Glomerular visceral epithelial cell (primary cell): ENCODE measurements around the gene GRIN2A.

Experiments
- DNase-seq: peaks from one replicate; pipeline ENCODE4 v3.0.0-alpha.2; 2016; ENCODE audit errors: extremely low spot score

GRIN2A gene

DNA sequence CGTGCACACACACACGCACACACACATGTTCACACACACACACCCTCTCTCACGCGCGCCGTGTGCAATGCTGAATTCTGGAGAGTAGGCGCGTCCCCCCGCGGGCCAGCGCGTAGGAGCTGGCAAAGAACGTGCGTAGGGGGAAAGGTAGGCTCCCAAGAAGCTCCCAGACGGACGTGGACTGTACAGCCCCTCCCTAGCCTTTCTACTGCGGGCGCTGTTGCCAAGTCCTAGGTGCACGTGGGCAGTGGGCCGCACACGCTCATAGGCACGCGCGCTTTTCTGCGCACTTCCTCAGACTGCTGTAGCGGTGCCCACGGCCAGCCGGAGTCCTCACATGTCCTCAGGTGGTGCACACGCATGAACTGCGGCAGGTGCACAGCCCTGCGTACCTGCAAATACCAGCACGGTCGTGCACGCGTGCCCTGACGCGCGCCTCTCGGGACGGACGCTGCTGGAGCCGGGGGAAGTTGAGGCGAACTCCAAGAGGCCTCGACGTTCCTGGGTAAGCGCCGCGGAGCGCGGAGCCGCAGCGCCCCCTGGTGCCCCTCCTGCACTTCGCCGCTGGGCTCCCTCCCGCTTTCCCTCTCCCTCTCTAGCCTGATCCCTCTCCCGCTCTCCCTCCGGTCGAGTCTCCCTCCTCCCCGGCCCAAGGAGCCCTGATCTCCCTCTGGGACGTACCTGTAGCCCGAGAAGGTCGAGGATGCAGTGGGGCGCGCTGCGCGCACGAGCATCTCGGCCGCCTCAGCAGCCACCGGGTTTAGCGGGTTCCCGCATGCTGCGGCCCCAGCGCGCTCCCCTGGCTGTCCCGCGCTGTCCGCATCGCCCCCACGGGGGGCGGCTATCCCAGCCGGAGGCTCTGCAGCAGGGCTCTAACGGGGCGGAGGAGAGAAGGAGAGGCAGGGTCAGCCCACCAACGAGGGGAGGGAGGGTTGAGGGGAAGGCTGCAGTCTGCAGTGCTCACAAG lies 749 bp downstream of the GRIN2A start:
- DNase-seq = peak; percentile 28

- no peak for DNase-seq
Observed at GRCh38 chr16:10180771-10181163, 1.5 kb downstream of the GRIN2A start.

- no peak for DNase-seq
Observed at GRCh38 chr16:10180042-10180770, 2.0 kb downstream of the GRIN2A start.

GRCh38 chr16:10178526-10178925 lies 3.7 kb downstream of the GRIN2A start:
- DNase-seq = no peak

GRCh38 chr16:10178080-10178479 lies 4.1 kb downstream of the GRIN2A start:
- no peak for DNase-seq

- no peak for DNase-seq
Observed at GRCh38 chr16:10172848-10173655, 9.2 kb downstream of the GRIN2A start.

DNA sequence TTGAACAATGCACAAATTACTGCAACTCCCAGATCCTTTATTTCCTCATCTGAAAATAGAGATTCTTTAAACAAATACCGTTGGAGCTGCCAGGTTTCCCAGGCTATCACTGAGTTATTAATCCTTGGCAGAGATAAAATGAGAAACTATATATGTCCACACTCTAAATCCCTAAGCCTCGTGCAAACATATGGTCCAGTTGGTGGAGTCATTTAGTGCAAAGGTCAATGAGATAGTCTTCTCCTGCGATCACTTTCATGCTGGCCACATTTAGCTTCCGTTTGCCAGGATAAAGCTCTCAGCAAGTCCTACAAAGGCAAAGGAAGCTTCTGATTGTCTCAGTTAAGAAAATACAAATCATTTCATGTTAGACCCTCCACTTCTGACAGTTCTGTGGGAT lies 11.0 kb downstream of the GRIN2A start:
- no peak for DNase-seq

DNA sequence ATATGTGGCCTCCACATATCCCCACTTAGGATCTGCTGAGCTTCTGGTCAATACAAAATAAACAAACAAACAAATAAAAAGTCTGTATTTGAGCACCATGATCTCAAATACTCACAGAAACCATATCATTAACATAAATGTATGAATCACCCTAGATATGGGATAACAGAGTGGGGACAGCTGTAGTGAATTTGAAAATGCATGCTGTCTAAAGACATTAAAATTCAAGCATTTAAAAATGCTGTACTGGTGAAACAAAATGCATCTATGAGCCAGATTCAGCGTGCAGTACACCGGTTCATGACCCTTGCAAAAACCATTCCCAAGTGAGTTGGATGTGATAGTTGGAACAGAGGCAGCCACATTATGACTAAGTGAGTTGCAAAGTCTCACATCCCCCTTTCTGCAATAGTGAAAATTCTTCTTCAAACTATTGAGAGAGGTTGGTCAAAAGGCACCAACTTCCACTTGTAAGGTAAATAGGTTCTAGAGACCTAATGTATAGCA lies 12.3 kb downstream of the GRIN2A start:
- no peak for DNase-seq

GRCh38 chr16:10169031-10169430 lies 13.2 kb downstream of the GRIN2A start:
- DNase-seq = no peak

DNA sequence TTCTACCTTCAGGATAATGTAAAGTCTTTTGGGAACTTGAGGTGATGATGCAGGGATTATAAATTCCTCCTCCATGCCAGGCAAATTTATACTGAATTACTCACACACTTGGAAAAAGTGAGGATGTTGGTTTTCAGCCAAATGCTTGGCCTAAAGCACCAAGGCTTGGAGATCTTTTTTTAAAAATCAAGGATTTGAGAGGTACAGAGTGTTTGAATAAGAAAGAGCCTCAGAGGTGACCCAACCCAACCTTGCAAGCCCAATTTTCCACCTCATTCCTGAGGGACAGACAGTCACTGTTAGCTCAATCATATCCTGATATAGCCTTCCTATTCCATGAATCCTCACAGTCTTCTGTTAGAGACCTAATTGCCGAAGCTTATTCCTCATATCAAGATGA lies 14.0 kb downstream of the GRIN2A start:
- DNase-seq = no peak

- no peak for DNase-seq
Observed at GRCh38 chr16:10165643-10166042, 16.6 kb downstream of the GRIN2A start.

- DNase-seq = no peak
Observed at GRCh38 chr16:10162981-10163380, 19.2 kb downstream of the GRIN2A start.

- no peak for DNase-seq
Observed at GRCh38 chr16:10156099-10156498, 26.1 kb downstream of the GRIN2A start.

GRCh38 chr16:10154389-10154788 lies 27.8 kb downstream of the GRIN2A start:
- DNase-seq = no peak

DNA sequence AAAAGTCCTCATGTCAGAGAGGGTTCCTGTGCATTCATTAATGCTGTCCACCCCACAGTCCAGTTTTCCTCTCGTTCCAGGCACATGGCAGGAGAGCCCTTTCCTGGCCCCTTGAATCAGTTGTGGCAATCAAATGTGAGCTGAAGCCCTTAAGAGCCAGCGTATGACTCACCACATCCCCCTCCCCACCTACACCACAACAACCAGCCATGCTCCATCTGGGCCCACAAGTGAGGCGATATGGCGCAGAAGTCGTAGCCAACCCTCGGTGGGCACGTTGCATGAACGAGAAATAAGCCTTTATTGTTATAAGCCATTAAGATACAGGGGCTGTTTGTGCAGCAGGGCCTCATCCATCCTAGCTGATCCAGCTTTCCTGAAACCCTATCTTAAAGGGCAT lies 28.2 kb downstream of the GRIN2A start:
- no peak for DNase-seq

GRCh38 chr16:10151718-10152117 lies 30.5 kb downstream of the GRIN2A start:
- DNase-seq = no peak

GRCh38 chr16:10150906-10151305 lies 31.3 kb downstream of the GRIN2A start:
- no peak for DNase-seq

DNA sequence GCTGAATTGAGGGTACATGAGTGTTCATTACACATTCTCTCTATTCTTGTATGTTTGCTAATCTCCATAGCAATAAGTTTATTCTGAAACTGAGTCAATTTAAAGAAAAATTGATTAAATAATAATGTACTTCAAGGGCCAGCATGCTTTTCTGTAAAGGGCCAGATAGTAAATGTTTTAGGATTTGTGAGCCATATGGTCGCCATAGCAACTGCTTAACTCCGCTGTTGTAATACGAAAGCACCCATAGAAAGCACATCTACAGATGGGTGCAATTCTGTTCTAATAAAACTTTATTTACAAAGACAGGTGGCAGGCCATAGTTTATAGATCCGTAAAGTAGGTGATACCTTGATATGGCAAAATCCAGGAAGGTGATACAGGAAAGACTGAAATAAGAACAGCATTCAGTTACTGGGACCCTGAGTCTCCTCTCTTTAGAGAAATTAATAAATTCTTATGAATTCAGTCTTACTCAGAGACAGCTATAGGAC lies 36.6 kb downstream of the GRIN2A start:
- no peak for DNase-seq

DNA sequence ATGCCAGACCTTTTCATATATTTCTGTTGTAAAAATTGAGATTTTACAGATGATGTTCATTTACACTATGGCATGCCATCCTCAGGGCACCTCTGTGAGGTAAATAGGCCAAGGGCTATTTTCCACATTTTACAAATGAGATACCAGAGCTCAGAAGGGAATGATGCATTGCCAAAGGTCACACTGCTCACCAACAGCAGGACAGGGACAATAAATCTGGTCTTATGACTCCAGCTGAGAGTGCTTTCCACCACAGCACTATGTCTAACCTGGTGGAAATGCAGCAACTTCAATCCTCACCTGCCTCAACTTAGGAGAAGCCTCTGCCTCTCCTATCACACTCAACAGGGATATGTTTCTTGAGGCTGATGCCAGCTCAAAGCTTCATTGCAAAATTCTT lies 40.6 kb downstream of the GRIN2A start:
- DNase-seq = no peak

- DNase-seq = no peak
Observed at GRCh38 chr16:10138881-10139280, 43.3 kb downstream of the GRIN2A start.

- DNase-seq = no peak
Observed at GRCh38 chr16:10137341-10137740, 44.9 kb downstream of the GRIN2A start.

GRCh38 chr16:10136916-10137315 lies 45.3 kb downstream of the GRIN2A start:
- DNase-seq = no peak
